HUDEP-2 (cell line): Measurements from ENCODE around the gene CFAP52.
A peak's percentile ranks its signal among the peaks of the same experiment; 100 is the strongest.
"Not testable (repeated sequence)": the region's sequence is repeated elsewhere in the genome, so short reads cannot be mapped to it uniquely, and the experiment has no call there.

Source experiments
- DNase-seq, 76 experiments: peaks; one replicate each; lab custom pipeline; 2025; ENCODE audit not compliant: unreplicated experiment in 76 of 76; lab: John Stamatoyannopoulos, UW

CFAP52 gene

GRCh38 chr17:9568004-9568403, 8.4 kb upstream of the CFAP52 start:
- no peak for DNase-seq

- no peak for DNase-seq
Observed at GRCh38 chr17:9568957-9569588, 7.4 kb upstream of the CFAP52 start.

GRCh38 chr17:9571201-9571600, 5.2 kb upstream of the CFAP52 start:
- DNase-seq = no peak

- DNase-seq = peak; percentile 35 to 92 (median 82)
Observed at GRCh38 chr17:9575381-9576101, 901 bp upstream of the CFAP52 start, which contains the start of gene STX8. STX8 (minus strand) TSS chr17:9575820; CDS start chr17:9575808, 12 bp downstream.

DNA sequence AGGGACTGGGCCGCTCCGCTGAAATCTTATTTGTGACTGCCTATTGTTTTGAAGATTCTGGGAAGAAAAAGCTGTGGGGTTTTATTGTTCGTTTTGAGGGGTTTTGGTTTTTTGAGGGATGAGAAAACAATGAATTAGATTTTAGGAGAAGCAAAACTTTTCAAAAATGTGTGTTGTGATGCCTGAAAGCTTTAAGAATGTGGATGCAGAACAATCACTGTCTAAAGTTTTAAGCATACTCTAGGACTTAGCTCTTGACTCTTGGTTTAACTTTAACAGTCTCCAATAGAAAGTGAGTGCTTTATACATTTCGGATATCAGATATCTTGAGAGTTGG, 899 bp downstream of the CFAP52 start:
- peak in 2 of 76 experiments; percentile 13 to 23 for DNase-seq

DNA sequence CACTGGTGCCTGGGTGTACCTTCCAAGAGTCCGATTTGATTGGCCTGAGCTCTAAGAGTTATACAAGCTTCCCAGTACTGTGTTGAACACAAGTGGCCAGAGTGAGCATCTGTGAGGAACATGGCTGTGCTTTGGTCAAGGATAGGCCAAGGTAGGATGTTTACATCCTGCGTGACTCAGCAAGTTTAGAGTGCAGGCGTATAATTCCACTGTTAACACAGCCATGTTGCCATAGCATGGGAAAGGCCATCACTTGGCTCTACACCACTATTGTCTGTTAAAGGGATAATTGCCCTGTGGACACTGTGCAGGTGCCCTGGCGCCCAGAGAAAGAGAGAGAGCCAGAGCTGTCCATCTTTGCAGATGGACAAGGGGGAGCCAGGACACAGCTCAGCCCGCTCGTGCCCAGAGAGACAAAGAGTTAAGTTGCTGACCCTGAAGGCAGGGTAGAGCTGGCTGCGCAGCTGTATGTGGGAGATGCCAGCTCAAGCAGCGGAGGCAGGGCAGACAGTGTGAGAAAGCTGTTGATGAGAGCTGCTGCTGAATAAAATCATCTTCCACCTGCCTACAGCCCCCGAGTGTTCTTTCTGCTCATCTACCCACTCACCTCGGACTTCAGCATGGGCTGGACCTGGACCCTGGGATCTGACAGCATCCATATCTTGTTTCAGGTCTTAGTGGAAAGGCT, 11.7 kb downstream of the CFAP52 start:
- DNase-seq = no peak

DNA sequence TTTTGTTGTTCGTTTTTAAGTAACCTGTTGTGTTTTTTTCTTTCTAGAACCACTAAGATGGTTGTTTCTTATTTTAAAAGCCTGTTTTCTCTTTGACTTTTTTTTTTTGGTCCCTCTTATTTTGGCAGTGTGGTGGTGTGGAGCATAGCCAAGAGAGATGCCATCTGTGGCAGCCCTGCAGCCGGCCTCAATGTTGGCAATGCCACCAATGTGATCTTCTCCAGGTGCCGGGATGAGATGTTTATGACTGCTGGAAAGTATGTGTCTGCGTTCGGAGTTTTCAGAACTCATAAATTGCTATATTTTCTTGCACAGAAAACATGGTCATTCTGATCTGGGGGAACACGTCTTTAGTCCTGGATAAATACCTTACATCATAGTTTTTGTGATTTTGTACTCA, 17.6 kb downstream of the CFAP52 start:
- peak in 1 of 76 experiments; percentile 2 for DNase-seq

- DNase-seq = not testable (repeated sequence)
Observed at GRCh38 chr17:9597638-9598037, 21.2 kb downstream of the CFAP52 start.

DNA sequence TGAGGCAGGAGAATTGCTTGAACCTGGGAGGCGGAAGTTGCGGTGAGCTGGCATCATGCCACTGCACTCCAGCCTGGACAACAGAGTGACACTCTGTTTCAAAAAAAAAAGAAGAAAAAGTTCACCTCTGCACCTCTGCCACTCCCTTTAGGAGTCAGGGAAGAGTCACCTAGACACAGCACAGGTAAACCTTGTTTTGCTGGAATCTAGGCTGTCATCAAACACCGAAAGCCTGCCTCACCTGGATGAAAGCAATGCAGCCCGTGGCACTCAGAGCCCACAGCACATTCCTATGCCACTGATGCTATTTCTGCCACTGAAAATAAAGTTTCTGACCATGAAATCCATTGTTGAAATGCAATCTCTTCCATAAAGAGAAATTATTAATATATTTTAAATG, 22.2 kb downstream of the CFAP52 start:
- DNase-seq = no peak

GRCh38 chr17:9604583-9604982, 28.1 kb downstream of the CFAP52 start:
- DNase-seq = not testable (repeated sequence)

GRCh38 chr17:9606453-9606852, 30.0 kb downstream of the CFAP52 start:
- DNase-seq = no peak

DNA sequence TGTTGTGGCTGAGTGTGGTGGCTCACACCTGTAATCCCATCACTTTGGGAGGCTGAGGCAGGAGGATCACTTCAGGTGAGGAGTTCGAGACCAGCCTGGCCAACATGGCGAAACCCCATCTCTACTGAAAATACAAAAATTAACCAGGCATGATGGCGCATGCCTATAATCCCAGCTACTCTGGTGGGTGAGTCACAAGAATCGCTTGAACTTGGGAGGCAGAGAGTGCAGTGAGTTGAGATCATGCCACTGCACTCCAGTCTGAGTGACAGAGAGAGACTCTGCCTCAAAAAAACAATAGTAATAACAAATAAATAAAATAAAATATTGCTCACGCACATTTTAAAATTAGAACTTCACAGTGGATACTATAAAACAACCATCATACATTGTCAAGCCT, 30.6 kb downstream of the CFAP52 start:
- not testable (repeated sequence) for DNase-seq

DNA sequence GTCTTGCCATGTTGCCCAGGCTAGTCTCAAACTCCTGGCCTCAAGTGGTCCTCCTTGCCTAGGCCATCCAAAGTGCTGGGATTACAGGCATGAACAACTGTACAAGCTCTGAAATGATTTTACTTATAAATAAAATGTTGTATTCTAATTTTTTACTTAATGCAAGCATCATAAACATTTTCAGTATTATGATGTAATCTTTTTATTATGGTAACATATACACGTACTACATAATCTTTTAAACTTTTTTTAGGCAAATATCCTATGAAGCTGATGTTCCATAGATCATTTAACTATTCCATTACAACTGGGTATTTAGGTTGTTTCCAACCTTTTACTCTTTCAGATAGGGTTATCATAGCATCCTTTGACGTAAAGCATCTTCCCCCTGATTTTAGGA, 35.1 kb downstream of the CFAP52 start:
- no peak for DNase-seq

GRCh38 chr17:9612006-9612405, 35.6 kb downstream of the CFAP52 start:
- no peak for DNase-seq

DNA sequence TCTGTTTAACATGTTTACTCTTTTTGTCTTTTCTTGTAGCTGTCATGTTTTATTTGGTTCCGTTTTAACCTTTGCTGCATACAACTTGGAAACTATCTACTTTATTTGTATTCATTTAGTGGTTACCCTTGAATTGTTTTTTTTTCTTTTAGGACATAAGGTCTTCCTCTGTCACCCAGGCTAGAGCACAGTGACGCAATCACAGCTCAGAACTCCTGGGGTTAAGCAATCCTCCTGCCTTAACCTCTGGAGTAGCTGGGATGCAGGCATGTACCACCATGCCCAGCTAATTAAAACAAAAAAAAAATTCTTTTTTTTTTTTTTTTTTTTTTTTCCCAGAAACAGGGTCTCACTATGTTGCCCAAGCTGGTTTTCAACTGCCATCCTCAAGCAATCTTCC, 39.0 kb downstream of the CFAP52 start:
- no peak for DNase-seq

DNA sequence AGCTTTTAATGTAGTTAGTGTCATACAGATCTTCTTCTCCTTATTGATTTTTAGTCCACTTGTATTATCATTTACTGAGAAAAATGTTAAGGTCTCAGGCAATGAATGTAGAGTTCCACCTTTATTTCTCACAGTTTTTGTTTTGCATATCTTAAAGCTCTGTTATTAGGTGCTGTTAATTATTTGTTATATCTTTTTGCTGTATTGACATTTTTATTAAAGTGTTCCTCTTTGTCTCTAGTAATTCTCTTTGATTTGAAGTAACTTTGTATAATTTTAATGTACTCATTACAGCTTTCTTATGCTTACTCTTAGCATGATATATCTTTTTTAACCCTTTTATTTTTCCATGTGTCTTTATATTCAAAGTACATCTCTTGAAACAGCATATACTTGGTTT, 46.5 kb downstream of the CFAP52 start:
- no peak for DNase-seq

DNA sequence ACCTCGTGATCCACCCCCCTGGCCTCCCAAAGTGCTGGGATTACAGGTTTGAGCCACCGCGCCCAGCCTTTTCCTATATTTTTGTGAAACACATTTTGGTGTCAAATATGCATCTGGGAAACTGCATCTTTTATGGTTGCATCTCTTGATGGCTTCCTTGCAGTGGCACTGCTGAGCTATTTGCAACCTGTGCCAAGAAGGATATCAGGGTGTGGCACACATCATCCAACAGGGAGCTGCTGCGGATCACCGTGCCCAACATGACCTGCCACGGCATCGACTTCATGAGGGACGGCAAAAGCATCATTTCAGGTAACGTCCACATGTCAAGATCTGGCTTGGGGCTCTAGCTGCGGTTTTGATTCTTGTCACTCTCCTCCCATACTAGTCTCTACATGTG, 52.1 kb downstream of the CFAP52 start:
- no peak for DNase-seq

- DNase-seq = no peak
Observed at GRCh38 chr17:9632741-9633140, 56.3 kb downstream of the CFAP52 start.

- no peak for DNase-seq
Observed at GRCh38 chr17:9635340-9635739, 58.9 kb downstream of the CFAP52 start.

GRCh38 chr17:9636501-9636900, 60.1 kb downstream of the CFAP52 start:
- no peak for DNase-seq

DNA sequence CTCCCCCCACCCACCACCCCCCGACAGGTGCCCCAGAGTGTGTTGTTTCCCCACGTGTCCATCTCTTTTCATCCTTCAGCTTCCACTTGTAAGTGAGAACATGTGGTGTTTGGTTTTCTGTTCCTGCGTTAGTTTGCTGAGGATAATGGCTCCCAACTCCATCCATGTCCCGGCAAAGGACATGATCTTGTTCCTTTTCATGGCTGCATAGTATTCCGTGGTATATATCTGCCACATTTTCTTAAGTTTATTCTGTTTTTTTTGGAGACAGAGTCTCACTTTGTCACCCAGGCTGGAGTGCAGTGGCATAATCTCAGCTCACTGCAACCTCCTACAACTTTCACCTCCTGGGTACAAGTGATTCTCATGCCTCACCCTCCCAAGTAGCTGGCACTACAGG, 63.9 kb downstream of the CFAP52 start:
- not testable (repeated sequence) for DNase-seq

GRCh38 chr17:9643611-9644010, 67.2 kb downstream of the CFAP52 start:
- DNase-seq = no peak
